ENCODE results near the gene CTTNBP2NL. TPM values are rescaled to one million over a fixed set of nuclear protein-coding genes. Genes with fewer than 3 reads are reported as not detected.

The CTTNBP2NL gene
- total RNA-seq, 4 donors from 2014 or later: 23.0 to 58.3 (median 31.5) TPM

- no peak for TF ChIP-seq CTCF (IDR thresholded peaks at IDR 0.05)
- DNase-seq (ENCODE audit: low spot score) (no peak), ATAC-seq (ENCODE audit: low FRiP score) (no peak)
Measured at GRCh38 chr1:112453876-112454275, 57.9 kb downstream of the CTTNBP2NL start.

GRCh38 chr1:112454316-112454715 is 58.3 kb downstream of the CTTNBP2NL start:
- no peak for ATAC-seq (ENCODE audit: low FRiP score)
- TF ChIP-seq CTCF (IDR thresholded peaks at IDR 0.05): no peak
- no peak for DNase-seq (ENCODE audit: low spot score)

GRCh38 chr1:112457241-112457640 is 61.2 kb downstream of the CTTNBP2NL start:
- no peak for ATAC-seq (ENCODE audit: low FRiP score)
- no peak for TF ChIP-seq CTCF (IDR thresholded peaks at IDR 0.05)

GRCh38 chr1:112457955-112458354 is 61.9 kb downstream of the CTTNBP2NL start:
- no peak for ATAC-seq (ENCODE audit: low FRiP score)
- DNase-seq (ENCODE audit: low spot score): no peak
- no peak for TF ChIP-seq CTCF (IDR thresholded peaks at IDR 0.05)

More at GRCh38 chr1:112457241-112457640, 61.2 kb downstream of the CTTNBP2NL start:
- no peak for DNase-seq (ENCODE audit: low spot score)

- DNase-seq (ENCODE audit: low spot score) (no peak), ATAC-seq (ENCODE audit: low FRiP score) (no peak)
- TF ChIP-seq CTCF (IDR thresholded peaks at IDR 0.05): no peak
Measured at GRCh38 chr1:112458756-112459155, 62.7 kb downstream of the CTTNBP2NL start.

GRCh38 chr1:112460615-112461014 is 64.6 kb downstream of the CTTNBP2NL start:
- no peak for TF ChIP-seq CTCF (IDR thresholded peaks at IDR 0.05)
- DNase-seq (ENCODE audit: low spot score) (no peak), ATAC-seq (ENCODE audit: low FRiP score) (no peak)

- ATAC-seq (ENCODE audit: low FRiP score) (no peak), DNase-seq (ENCODE audit: low spot score) (no peak)
- TF ChIP-seq CTCF (IDR thresholded peaks at IDR 0.05): no peak
Measured at GRCh38 chr1:112461200-112461871, 65.3 kb downstream of the CTTNBP2NL start.
